Kidney epithelial cell (primary cell): Measurements from ENCODE around the gene MOK. TPM values are rescaled to one million over a fixed set of nuclear protein-coding genes. Genes with fewer than 3 reads are reported as not detected.

Experiments
- DNase-seq: peaks from one replicate; pipeline ENCODE4 v3.0.0-alpha.2; 2010; ENCODE audit warnings: low read depth
- H3K27me3 ChIP-seq: 2 replicates; pipeline ENCODE4 v1.6.0; 2011; ENCODE audit warnings: low read length; ENCODE audit not compliant: control insufficient read depth, insufficient read depth
- H3K36me3 ChIP-seq: 2 replicates; pipeline ENCODE4 v1.5.1; 2011; ENCODE audit warnings: low read length; ENCODE audit not compliant: control insufficient read depth, insufficient read depth
- H3K4me3 ChIP-seq: 2 replicates; pipeline ENCODE4 v1.5.1; 2011; ENCODE audit warnings: low read depth, mild to moderate bottlenecking, control low read depth, low read length
- total RNA-seq: library from RNA; depleted of rRNA; stranded (reverse); fragments of >200 nt; gene quantifications from 2 replicates; pipeline ENCODE4 v1.2.3, GENCODE V29; 2015
- TF ChIP-seq, protein P1 (sequence below): IDR thresholded peaks from 2 replicates; pipeline ENCODE4 v1.5.1; 2011; ENCODE audit warnings: mild to moderate bottlenecking, moderate library complexity, low read length, control low read depth, inconsistent platforms; ENCODE audit not compliant: insufficient read depth, poor library complexity, severe bottlenecking

MOK gene
- total RNA-seq, 1 donor from 2014 or later = 5.1 TPM

DNA sequence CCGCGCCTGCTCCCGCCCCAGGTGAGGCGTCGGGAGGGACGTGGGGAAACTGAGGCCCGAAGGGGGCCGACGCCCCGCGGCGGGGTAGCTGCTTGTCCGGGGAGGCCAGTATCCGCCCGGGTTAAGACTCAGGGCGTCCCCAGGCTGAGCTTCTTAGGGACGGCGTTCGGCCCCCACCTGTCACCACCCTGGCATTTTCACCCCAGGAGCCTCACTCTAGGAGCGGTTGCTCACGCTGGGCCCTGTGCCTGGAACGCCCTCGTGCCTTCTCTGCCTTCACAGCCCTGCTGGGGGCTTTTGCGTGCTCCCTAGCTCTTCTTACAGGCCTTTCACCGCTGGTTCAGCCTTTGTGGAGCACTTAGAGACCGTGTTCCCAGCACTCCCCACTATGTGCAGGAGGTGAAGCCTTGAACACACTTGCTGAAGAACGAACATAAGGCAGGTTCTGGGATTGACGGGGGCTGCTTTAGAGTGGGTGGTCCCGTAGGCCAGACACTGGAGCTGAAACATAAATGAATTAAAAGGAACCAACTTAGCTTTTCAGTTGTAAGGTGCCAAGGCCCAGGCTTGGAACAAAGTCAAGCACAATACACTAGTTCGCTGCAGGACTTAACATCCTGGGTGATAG is 15.2 kb upstream of the MOK start:
- TF ChIP-seq, protein P1, sequence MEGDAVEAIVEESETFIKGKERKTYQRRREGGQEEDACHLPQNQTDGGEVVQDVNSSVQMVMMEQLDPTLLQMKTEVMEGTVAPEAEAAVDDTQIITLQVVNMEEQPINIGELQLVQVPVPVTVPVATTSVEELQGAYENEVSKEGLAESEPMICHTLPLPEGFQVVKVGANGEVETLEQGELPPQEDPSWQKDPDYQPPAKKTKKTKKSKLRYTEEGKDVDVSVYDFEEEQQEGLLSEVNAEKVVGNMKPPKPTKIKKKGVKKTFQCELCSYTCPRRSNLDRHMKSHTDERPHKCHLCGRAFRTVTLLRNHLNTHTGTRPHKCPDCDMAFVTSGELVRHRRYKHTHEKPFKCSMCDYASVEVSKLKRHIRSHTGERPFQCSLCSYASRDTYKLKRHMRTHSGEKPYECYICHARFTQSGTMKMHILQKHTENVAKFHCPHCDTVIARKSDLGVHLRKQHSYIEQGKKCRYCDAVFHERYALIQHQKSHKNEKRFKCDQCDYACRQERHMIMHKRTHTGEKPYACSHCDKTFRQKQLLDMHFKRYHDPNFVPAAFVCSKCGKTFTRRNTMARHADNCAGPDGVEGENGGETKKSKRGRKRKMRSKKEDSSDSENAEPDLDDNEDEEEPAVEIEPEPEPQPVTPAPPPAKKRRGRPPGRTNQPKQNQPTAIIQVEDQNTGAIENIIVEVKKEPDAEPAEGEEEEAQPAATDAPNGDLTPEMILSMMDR = no peak
- DNase-seq = no peak

GRCh38 chr14:102319351-102320032 is 14.5 kb upstream of the MOK start, which contains the start of gene ZNF839:
Gene ZNF839, plus strand, starts transcription at chr14:102319746. Its CDS starts 20 bp downstream, at chr14:102319766.
- Histone ChIP-seq H3K27me3 (no peaks in the 10 kb centered on the region), H3K36me3 (no peaks in the 10 kb centered on the region), H3K4me3 (peak within 1 kb of the TSS; percentile 86)
- TF ChIP-seq, protein P1 = no peak
- peak; percentile 54 for DNase-seq

More for the DNA sequence above, 15.2 kb upstream of the MOK start:
- no peaks in the 10 kb centered on the region for H3K27me3 ChIP-seq
- H3K4me3 ChIP-seq = peak overlapping the region; percentile 86
- no peaks in the 10 kb centered on the region for H3K36me3 ChIP-seq

DNA sequence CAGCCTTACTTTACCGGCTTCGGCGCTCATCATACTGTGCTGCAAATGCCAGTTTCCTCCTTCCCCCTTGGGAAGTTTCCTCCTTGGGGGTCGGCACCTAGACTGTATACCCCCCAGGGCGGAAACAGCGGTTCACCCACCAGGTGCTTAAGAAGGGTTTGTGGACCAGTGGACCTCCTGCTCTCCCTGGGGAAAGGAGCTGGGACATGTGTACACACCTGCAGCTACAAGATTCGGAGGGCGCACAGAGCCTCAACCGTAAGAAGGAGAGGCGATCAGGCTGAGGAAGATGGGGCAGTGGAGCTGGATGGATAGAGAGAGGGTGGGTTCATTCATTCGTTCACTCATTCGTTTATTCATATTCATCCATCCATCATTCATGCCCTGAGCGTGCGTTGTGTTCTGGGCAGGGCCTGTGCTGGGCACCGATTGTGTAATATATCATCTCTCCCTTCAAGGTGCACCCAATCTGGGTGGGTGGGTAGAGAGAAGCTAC is 13.9 kb upstream of the MOK start:
- Histone ChIP-seq H3K27me3 (no peaks in the 10 kb centered on the region), H3K36me3 (no peaks in the 10 kb centered on the region), H3K4me3 (peak overlapping the region; percentile 86)
- TF ChIP-seq, protein P1 = no peak
- no peak for DNase-seq

- Histone ChIP-seq H3K36me3 (no peaks in the 10 kb centered on the region), H3K4me3 (peak overlapping the region; percentile 57), H3K27me3 (no peaks in the 10 kb centered on the region)
- TF ChIP-seq, protein P1 = no peak
- DNase-seq = no peak
Observed at GRCh38 chr14:102317564-102318248, 12.7 kb upstream of the MOK start.

DNA sequence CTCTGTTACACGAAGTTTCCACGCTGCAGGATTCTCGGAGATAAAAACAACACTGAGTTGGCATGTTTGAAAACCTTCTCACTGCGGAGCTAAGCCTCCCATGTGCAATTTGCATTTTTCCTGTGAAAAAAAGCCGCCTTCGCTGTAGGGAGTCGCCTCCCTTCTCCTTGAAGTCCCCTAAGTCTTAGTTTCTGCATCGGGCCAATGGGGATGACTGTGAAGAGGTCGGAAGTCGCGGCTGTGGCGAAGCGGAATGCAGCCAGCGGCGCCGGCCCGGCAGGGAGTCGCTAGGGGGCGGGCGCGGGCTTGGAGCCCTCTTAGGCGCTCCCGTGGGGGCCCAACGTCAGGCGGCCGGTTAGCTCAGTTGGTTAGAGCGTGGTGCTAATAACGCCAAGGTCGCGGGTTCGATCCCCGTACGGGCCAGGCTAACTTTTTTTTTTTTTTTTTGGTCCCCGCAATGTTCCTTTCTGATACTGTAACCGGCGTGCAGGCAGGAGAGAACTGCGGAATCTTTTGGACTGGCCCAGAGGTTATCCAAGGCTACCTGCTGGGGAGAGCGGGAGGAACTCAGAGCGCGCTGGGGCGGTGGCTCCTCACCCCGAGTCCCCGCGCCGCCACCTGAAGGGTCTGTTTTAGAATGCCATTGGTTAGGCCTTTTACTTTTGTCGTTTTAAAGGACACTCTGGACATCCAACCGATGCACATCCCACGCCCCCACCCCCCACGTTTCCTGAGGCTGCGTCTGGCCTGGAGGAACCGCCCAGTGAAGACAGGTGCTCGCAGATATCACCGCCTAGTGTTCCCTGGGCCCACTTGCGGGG is 12.0 kb upstream of the MOK start:
- no peaks in the 10 kb centered on the region for H3K36me3 ChIP-seq
- DNase-seq = peak; percentile 60
- TF ChIP-seq, protein P1 = peak; percentile 89

More for the DNA sequence above, 12.0 kb upstream of the MOK start:
- no peaks in the 10 kb centered on the region for H3K27me3 ChIP-seq
- H3K4me3 ChIP-seq = peak overlapping the region; percentile 57
